Measurements from ENCODE around the gene PRR9. TPM values are rescaled to one million over a fixed set of nuclear protein-coding genes. Genes with fewer than 3 reads are reported as not detected.

PRR9 gene
- total and polyA plus RNA-seq, 4 donors: not detected

GRCh38 chr1:153238527-153238926 is 21.1 kb downstream of the PRR9 start:
- WGBS, 2 donors: 69 to 77% methylated on average over 2 of the region's 2 CpGs
- intact Hi-C loops (cut with DNase I): no loop called here
- Histone ChIP-seq H3K27me3 (ENCODE audit: control insufficient read depth in 1 of 2, insufficient read depth in 2 of 2, low read length in 1 of 2) (peaks cover 0 to 1% of the 10 kb centered on the region in 2 donors), H3K4me1 (ENCODE audit: control insufficient read depth in 1 of 2, insufficient read depth in 2 of 2, low read length in 2 of 2) (no peaks in the 10 kb centered on the region), H3K9me3 (ENCODE audit: control insufficient read depth, low read length) (no peaks in the 10 kb centered on the region), H3K4me3 (ENCODE audit: low read length in 2 of 2) (no peak overlapping the region), H3K36me3 (ENCODE audit: control insufficient read depth in 1 of 2, insufficient read depth in 2 of 2, low read length in 1 of 2) (no peaks in the 10 kb centered on the region), H3K27ac (ENCODE audit: low read depth in 1 of 2, low read length in 2 of 2) (no peak overlapping the region)
- ATAC-seq (ENCODE audit: low FRiP score) (no peak), DNase-seq (no peak)

GRCh38 chr1:153242160-153242559 is 24.8 kb downstream of the PRR9 start:
- DNase-seq: no peak
- Histone ChIP-seq H3K36me3 (ENCODE audit: control insufficient read depth in 1 of 2, insufficient read depth in 2 of 2, low read length in 1 of 2) (no peaks in the 10 kb centered on the region), H3K27me3 (ENCODE audit: control insufficient read depth in 1 of 2, insufficient read depth in 2 of 2, low read length in 1 of 2) (peaks cover 0 to 6% of the 10 kb centered on the region in 2 donors), H3K4me3 (ENCODE audit: low read length in 2 of 2) (no peak overlapping the region), H3K27ac (ENCODE audit: low read depth in 1 of 2, low read length in 2 of 2) (no peak overlapping the region), H3K9me3 (ENCODE audit: control insufficient read depth, low read length) (no peaks in the 10 kb centered on the region), H3K4me1 (ENCODE audit: control insufficient read depth in 1 of 2, insufficient read depth in 2 of 2, low read length in 2 of 2) (no peaks in the 10 kb centered on the region)
- intact Hi-C loops (cut with DNase I): no loop called here
- no peak for ATAC-seq (ENCODE audit: low FRiP score)
- 83 to 84% methylated on average over 1 of the region's 1 CpG for WGBS, 2 donors

- ATAC-seq (ENCODE audit: low FRiP score) (no peak), DNase-seq (no peak)
- intact Hi-C loops (cut with DNase I): no loop called here
- 89 to 95% methylated on average over 4 of the region's 4 CpGs for WGBS, 2 donors
- H3K27ac ChIP-seq (ENCODE audit: low read depth in 1 of 2, low read length in 2 of 2): no peak overlapping the region
- H3K27me3 ChIP-seq (ENCODE audit: control insufficient read depth in 1 of 2, insufficient read depth in 2 of 2, low read length in 1 of 2): peaks cover 0 to 5% of the 10 kb centered on the region in 2 donors
- no peaks in the 10 kb centered on the region for H3K9me3 ChIP-seq (ENCODE audit: control insufficient read depth, low read length)
- H3K36me3 ChIP-seq (ENCODE audit: control insufficient read depth in 1 of 2, insufficient read depth in 2 of 2, low read length in 1 of 2): no peaks in the 10 kb centered on the region
- no peaks in the 10 kb centered on the region for H3K4me1 ChIP-seq (ENCODE audit: control insufficient read depth in 1 of 2, insufficient read depth in 2 of 2, low read length in 2 of 2)
- H3K4me3 ChIP-seq (ENCODE audit: low read length in 2 of 2): no peak overlapping the region
Observed at GRCh38 chr1:153245466-153245865, 28.1 kb downstream of the PRR9 start.

- intact Hi-C loops (cut with DNase I): no loop called here
- WGBS, 2 donors: 79 to 90% methylated on average over 1 of the region's 1 CpG
- Histone ChIP-seq H3K4me1 (ENCODE audit: control insufficient read depth in 1 of 2, insufficient read depth in 2 of 2, low read length in 2 of 2) (no peaks in the 10 kb centered on the region), H3K9me3 (ENCODE audit: control insufficient read depth, low read length) (no peaks in the 10 kb centered on the region), H3K36me3 (ENCODE audit: control insufficient read depth in 1 of 2, insufficient read depth in 2 of 2, low read length in 1 of 2) (no peaks in the 10 kb centered on the region), H3K4me3 (ENCODE audit: low read length in 2 of 2) (no peak overlapping the region), H3K27ac (ENCODE audit: low read depth in 1 of 2, low read length in 2 of 2) (no peak overlapping the region), H3K27me3 (ENCODE audit: control insufficient read depth in 1 of 2, insufficient read depth in 2 of 2, low read length in 1 of 2) (peaks cover 0 to 5% of the 10 kb centered on the region in 2 donors)
- ATAC-seq (ENCODE audit: low FRiP score) (no peak), DNase-seq (no peak)
Observed at GRCh38 chr1:153246018-153246417, 28.6 kb downstream of the PRR9 start.

- Histone ChIP-seq H3K36me3 (ENCODE audit: control insufficient read depth in 1 of 2, insufficient read depth in 2 of 2, low read length in 1 of 2) (no peaks in the 10 kb centered on the region), H3K27me3 (ENCODE audit: control insufficient read depth in 1 of 2, insufficient read depth in 2 of 2, low read length in 1 of 2) (peaks cover 0 to 5% of the 10 kb centered on the region in 2 donors), H3K9me3 (ENCODE audit: control insufficient read depth, low read length) (no peaks in the 10 kb centered on the region), H3K4me1 (ENCODE audit: control insufficient read depth in 1 of 2, insufficient read depth in 2 of 2, low read length in 2 of 2) (no peaks in the 10 kb centered on the region), H3K27ac (ENCODE audit: low read depth in 1 of 2, low read length in 2 of 2) (no peak overlapping the region), H3K4me3 (ENCODE audit: low read length in 2 of 2) (no peak overlapping the region)
- WGBS, 2 donors: 75 to 79% methylated on average over 2 of the region's 2 CpGs
- ATAC-seq (ENCODE audit: low FRiP score) (no peak), DNase-seq (no peak)
- intact Hi-C loops (cut with DNase I): no loop called here
Observed at GRCh38 chr1:153246825-153247224, 29.4 kb downstream of the PRR9 start.

- 68 to 71% methylated on average over 5 of the region's 5 CpGs for WGBS, 2 donors
- H3K4me3 ChIP-seq (ENCODE audit: low read length in 2 of 2): no peak overlapping the region
- no peak overlapping the region for H3K27ac ChIP-seq (ENCODE audit: low read depth in 1 of 2, low read length in 2 of 2)
- ATAC-seq (ENCODE audit: low FRiP score): no peak
- H3K27me3 ChIP-seq (ENCODE audit: control insufficient read depth in 1 of 2, insufficient read depth in 2 of 2, low read length in 1 of 2): peaks cover 0 to 5% of the 10 kb centered on the region in 2 donors
- no peaks in the 10 kb centered on the region for H3K4me1 ChIP-seq (ENCODE audit: control insufficient read depth in 1 of 2, insufficient read depth in 2 of 2, low read length in 2 of 2)
- no peak for DNase-seq
- no peaks in the 10 kb centered on the region for H3K9me3 ChIP-seq (ENCODE audit: control insufficient read depth, low read length)
- intact Hi-C loops (cut with DNase I): no loop called here
- H3K36me3 ChIP-seq (ENCODE audit: control insufficient read depth in 1 of 2, insufficient read depth in 2 of 2, low read length in 1 of 2): no peaks in the 10 kb centered on the region
Observed at GRCh38 chr1:153248176-153248879, 30.9 kb downstream of the PRR9 start.

- Histone ChIP-seq H3K4me3 (ENCODE audit: low read length in 2 of 2) (no peak overlapping the region), H3K27ac (ENCODE audit: low read depth in 1 of 2, low read length in 2 of 2) (no peak overlapping the region), H3K36me3 (ENCODE audit: control insufficient read depth in 1 of 2, insufficient read depth in 2 of 2, low read length in 1 of 2) (no peaks in the 10 kb centered on the region), H3K27me3 (ENCODE audit: control insufficient read depth in 1 of 2, insufficient read depth in 2 of 2, low read length in 1 of 2) (peaks cover 0 to 5% of the 10 kb centered on the region in 2 donors), H3K9me3 (ENCODE audit: control insufficient read depth, low read length) (no peaks in the 10 kb centered on the region), H3K4me1 (ENCODE audit: control insufficient read depth in 1 of 2, insufficient read depth in 2 of 2, low read length in 2 of 2) (no peaks in the 10 kb centered on the region)
- ATAC-seq (ENCODE audit: low FRiP score): no peak
- intact Hi-C loops (cut with DNase I): no loop called here
- 42 to 53% methylated on average over 1 of the region's 1 CpG for WGBS, 2 donors
- no peak for DNase-seq
Observed at GRCh38 chr1:153250166-153250565, 32.8 kb downstream of the PRR9 start.

- no peak overlapping the region for H3K27ac ChIP-seq (ENCODE audit: low read depth in 1 of 2, low read length in 2 of 2)
- ATAC-seq (ENCODE audit: low FRiP score): no peak
- no peak overlapping the region for H3K4me3 ChIP-seq (ENCODE audit: low read length in 2 of 2)
- H3K36me3 ChIP-seq (ENCODE audit: control insufficient read depth in 1 of 2, insufficient read depth in 2 of 2, low read length in 1 of 2): no peaks in the 10 kb centered on the region
- intact Hi-C loops (cut with DNase I): no loop called here
- no peak for DNase-seq
- peaks cover 0 to 5% of the 10 kb centered on the region in 2 donors for H3K27me3 ChIP-seq (ENCODE audit: control insufficient read depth in 1 of 2, insufficient read depth in 2 of 2, low read length in 1 of 2)
- H3K4me1 ChIP-seq (ENCODE audit: control insufficient read depth in 1 of 2, insufficient read depth in 2 of 2, low read length in 2 of 2): no peaks in the 10 kb centered on the region
- no peaks in the 10 kb centered on the region for H3K9me3 ChIP-seq (ENCODE audit: control insufficient read depth, low read length)
- 79 to 82% methylated on average over 2 of the region's 2 CpGs for WGBS, 2 donors
Observed at GRCh38 chr1:153251087-153251486, 33.7 kb downstream of the PRR9 start.

GRCh38 chr1:153251562-153251961 is 34.2 kb downstream of the PRR9 start:
- Histone ChIP-seq H3K4me3 (ENCODE audit: low read length in 2 of 2) (no peak overlapping the region), H3K27me3 (ENCODE audit: control insufficient read depth in 1 of 2, insufficient read depth in 2 of 2, low read length in 1 of 2) (peaks cover 0 to 4% of the 10 kb centered on the region in 2 donors), H3K36me3 (ENCODE audit: control insufficient read depth in 1 of 2, insufficient read depth in 2 of 2, low read length in 1 of 2) (no peaks in the 10 kb centered on the region), H3K4me1 (ENCODE audit: control insufficient read depth in 1 of 2, insufficient read depth in 2 of 2, low read length in 2 of 2) (no peaks in the 10 kb centered on the region), H3K27ac (ENCODE audit: low read depth in 1 of 2, low read length in 2 of 2) (no peak overlapping the region), H3K9me3 (ENCODE audit: control insufficient read depth, low read length) (no peaks in the 10 kb centered on the region)
- DNase-seq: no peak
- 83 to 92% methylated on average over 3 of the region's 3 CpGs for WGBS, 2 donors
- intact Hi-C loops (cut with DNase I): no loop called here
- no peak for ATAC-seq (ENCODE audit: low FRiP score)
